NCI-H82 (cell line): Measurements from ENCODE around the gene AGPAT3.

Experiments used
- DNase-seq: peaks from one replicate; lab custom pipeline; 2025; lab: John Stamatoyannopoulos, UW

The AGPAT3 gene

GRCh38 chr21:43907751-43908150 lies 42.7 kb downstream of the AGPAT3 start:
- DNase-seq = no peak

- DNase-seq = no peak
Observed at GRCh38 chr21:43908167-43908566, 43.1 kb downstream of the AGPAT3 start.

GRCh38 chr21:43909741-43910400 lies 44.8 kb downstream of the AGPAT3 start:
- DNase-seq = no peak

- no peak for DNase-seq
Observed at GRCh38 chr21:43910460-43910859, 45.4 kb downstream of the AGPAT3 start.

- no peak for DNase-seq
Observed at GRCh38 chr21:43911015-43911934, 46.3 kb downstream of the AGPAT3 start.

GRCh38 chr21:43911935-43912487 lies 47.0 kb downstream of the AGPAT3 start:
- no peak for DNase-seq

GRCh38 chr21:43912500-43912899 lies 47.5 kb downstream of the AGPAT3 start:
- DNase-seq = no peak

GRCh38 chr21:43912910-43913309 lies 47.9 kb downstream of the AGPAT3 start:
- DNase-seq = no peak

- no peak for DNase-seq
Observed at GRCh38 chr21:43913928-43914327, 48.9 kb downstream of the AGPAT3 start.

- no peak for DNase-seq
Observed at GRCh38 chr21:43916076-43916475, 51.1 kb downstream of the AGPAT3 start.

- no peak for DNase-seq
Observed at GRCh38 chr21:43916691-43917514, 51.9 kb downstream of the AGPAT3 start.

- DNase-seq = no peak
Observed at GRCh38 chr21:43917515-43918384, 52.7 kb downstream of the AGPAT3 start.

- DNase-seq = no peak
Observed at GRCh38 chr21:43918385-43918947, 53.4 kb downstream of the AGPAT3 start.

GRCh38 chr21:43919283-43919682 lies 54.3 kb downstream of the AGPAT3 start:
- DNase-seq = no peak

GRCh38 chr21:43919871-43920801 lies 55.1 kb downstream of the AGPAT3 start:
- no peak for DNase-seq

GRCh38 chr21:43921571-43921978 lies 56.6 kb downstream of the AGPAT3 start:
- DNase-seq = peak; percentile 14

- DNase-seq = no peak
Observed at GRCh38 chr21:43921979-43922945, 57.2 kb downstream of the AGPAT3 start.

GRCh38 chr21:43922949-43923348 lies 57.9 kb downstream of the AGPAT3 start:
- no peak for DNase-seq
